ENCODE results near the gene CAMK1D.
"Not testable (repeated sequence)": the region's sequence is repeated elsewhere in the genome, so short reads cannot be mapped to it uniquely, and the experiment has no call there.

Gene CAMK1D

GRCh38 chr10:12720217-12720981 lies 371.1 kb downstream of the CAMK1D start:
- H3K27me3 ChIP-seq, result no peaks in the 10 kb centered on the region
- no peak overlapping the region for H3K27ac ChIP-seq
- no peak overlapping the region for H3K4me3 ChIP-seq
- TF ChIP-seq Cebpa-rat (IDR thresholded peaks at IDR 0.05), result no peak
- 0 out of 2 replicates have a peak, but pooled peaks cover 8% of the 10 kb centered on the region for H3K9me3 ChIP-seq
- no peaks in the 10 kb centered on the region for H3K4me1 ChIP-seq
- H3K4me2 ChIP-seq, result no peak overlapping the region
- H4K20me1 ChIP-seq, result no peaks in the 10 kb centered on the region
- H3K36me3 ChIP-seq, result no peaks in the 10 kb centered on the region
- H3K9ac ChIP-seq, result no peak overlapping the region

- Histone ChIP-seq H3K4me2 (no peak overlapping the region), H3K27me3 (no peaks in the 10 kb centered on the region)
Measured at GRCh38 chr10:12721334-12721733, 372.0 kb downstream of the CAMK1D start.

GRCh38 chr10:12723220-12723619 lies 373.9 kb downstream of the CAMK1D start:
- no peak overlapping the region for H3K27ac ChIP-seq
- no peak overlapping the region for H3K4me2 ChIP-seq
- H4K20me1 ChIP-seq, result no peaks in the 10 kb centered on the region
- no peak overlapping the region for H3K9ac ChIP-seq
- H3K27me3 ChIP-seq, result no peaks in the 10 kb centered on the region
- H3K4me3 ChIP-seq, result no peak overlapping the region
- TF ChIP-seq Cebpa-rat (IDR thresholded peaks at IDR 0.05), result no peak
- H3K36me3 ChIP-seq, result no peaks in the 10 kb centered on the region
- 0 out of 2 replicates have a peak, but pooled peaks cover 8% of the 10 kb centered on the region for H3K9me3 ChIP-seq
- no peaks in the 10 kb centered on the region for H3K4me1 ChIP-seq

More at GRCh38 chr10:12721334-12721733, 372.0 kb downstream of the CAMK1D start:
- no peak overlapping the region for H3K27ac ChIP-seq
- 0 out of 2 replicates have a peak, but pooled peaks cover 8% of the 10 kb centered on the region for H3K9me3 ChIP-seq
- H4K20me1 ChIP-seq, result no peaks in the 10 kb centered on the region
- no peaks in the 10 kb centered on the region for H3K4me1 ChIP-seq
- TF ChIP-seq Cebpa-rat (IDR thresholded peaks at IDR 0.05), result no peak
- H3K9ac ChIP-seq, result no peak overlapping the region
- H3K4me3 ChIP-seq, result no peak overlapping the region
- H3K36me3 ChIP-seq, result no peaks in the 10 kb centered on the region

GRCh38 chr10:12724807-12725579 lies 375.6 kb downstream of the CAMK1D start:
- Histone ChIP-seq H3K9me3 (no peaks in the 10 kb centered on the region), H4K20me1 (no peaks in the 10 kb centered on the region), H3K4me2 (no peak overlapping the region), H3K9ac (no peak overlapping the region), H3K4me3 (no peak overlapping the region), H3K27me3 (no peaks in the 10 kb centered on the region), H3K36me3 (no peaks in the 10 kb centered on the region), H3K4me1 (no peaks in the 10 kb centered on the region), H3K27ac (no peak overlapping the region)
- no peak for TF ChIP-seq Cebpa-rat (IDR thresholded peaks at IDR 0.05)

- not testable (repeated sequence) for H3K9ac ChIP-seq, H3K4me2 ChIP-seq, H3K4me1 ChIP-seq, H3K27me3 ChIP-seq, H4K20me1 ChIP-seq, H3K9me3 ChIP-seq, H3K36me3 ChIP-seq, H3K27ac ChIP-seq, H3K4me3 ChIP-seq
Measured at GRCh38 chr10:12725580-12725888, 376.2 kb downstream of the CAMK1D start.

- Histone ChIP-seq H4K20me1 (no peaks in the 10 kb centered on the region), H3K27ac (no peak overlapping the region), H3K27me3 (no peaks in the 10 kb centered on the region), H3K4me1 (no peaks in the 10 kb centered on the region), H3K4me2 (no peak overlapping the region), H3K9ac (no peak overlapping the region), H3K36me3 (0 out of 2 replicates have a peak, but pooled peaks cover 4% of the 10 kb centered on the region), H3K9me3 (no peaks in the 10 kb centered on the region), H3K4me3 (no peak overlapping the region)
- TF ChIP-seq Cebpa-rat (IDR thresholded peaks at IDR 0.05), result no peak
Measured at GRCh38 chr10:12726971-12727831, 377.9 kb downstream of the CAMK1D start.

GRCh38 chr10:12727832-12728215 lies 378.5 kb downstream of the CAMK1D start:
- 0 out of 2 replicates have a peak, but pooled peaks cover 4% of the 10 kb centered on the region for H3K36me3 ChIP-seq
- H3K4me3 ChIP-seq, result no peak overlapping the region
- no peaks in the 10 kb centered on the region for H4K20me1 ChIP-seq
- H3K9ac ChIP-seq, result no peak overlapping the region
- no peaks in the 10 kb centered on the region for H3K4me1 ChIP-seq
- H3K9me3 ChIP-seq, result no peaks in the 10 kb centered on the region
- H3K4me2 ChIP-seq, result no peak overlapping the region
- H3K27me3 ChIP-seq, result no peaks in the 10 kb centered on the region
- no peak for TF ChIP-seq Cebpa-rat (IDR thresholded peaks at IDR 0.05)
- no peak overlapping the region for H3K27ac ChIP-seq

- Histone ChIP-seq H3K27me3 (no peaks in the 10 kb centered on the region), H3K4me1 (no peaks in the 10 kb centered on the region), H3K36me3 (0 out of 2 replicates have a peak, but pooled peaks cover 4% of the 10 kb centered on the region), H3K4me2 (no peak overlapping the region), H3K4me3 (no peak overlapping the region), H3K27ac (no peak overlapping the region), H3K9ac (no peak overlapping the region), H4K20me1 (no peaks in the 10 kb centered on the region), H3K9me3 (no peaks in the 10 kb centered on the region)
- TF ChIP-seq Cebpa-rat (IDR thresholded peaks at IDR 0.05), result no peak
Measured at GRCh38 chr10:12728494-12728893, 379.1 kb downstream of the CAMK1D start.

- H3K4me1 ChIP-seq, result no peaks in the 10 kb centered on the region
- no peak overlapping the region for H3K9ac ChIP-seq
- H3K9me3 ChIP-seq, result no peaks in the 10 kb centered on the region
- no peak overlapping the region for H3K27ac ChIP-seq
- TF ChIP-seq Cebpa-rat (IDR thresholded peaks at IDR 0.05), result no peak
- 0 out of 2 replicates have a peak, but pooled peaks cover 4% of the 10 kb centered on the region for H3K36me3 ChIP-seq
- H3K27me3 ChIP-seq, result no peaks in the 10 kb centered on the region
- no peak overlapping the region for H3K4me3 ChIP-seq
- H3K4me2 ChIP-seq, result no peak overlapping the region
- no peaks in the 10 kb centered on the region for H4K20me1 ChIP-seq
Measured at GRCh38 chr10:12729885-12730284, 380.5 kb downstream of the CAMK1D start.
